IMR-90 (cell line): Measurements from ENCODE around the gene ADGRG1. TPM values are rescaled to one million over a fixed set of nuclear protein-coding genes. Genes with fewer than 3 reads are reported as not detected.

Source experiments
- ATAC-seq: fragments of 200-7000 bp; cut with Tn5 transposase; 2 replicates; pipeline ENCODE4 v1.9.1; 2020; ENCODE audit warnings: low read depth, mild to moderate bottlenecking, moderate library complexity
- BruUV-seq: library from RNA; stranded (reverse); fragments of 400-500 nt; replicated peaks from 2 replicates; lab custom pipeline; 2021; lab: Mats Ljungman, UMichigan
- CTCF ChIA-PET: fragments of 300-600 bp; formaldehyde crosslinking; extraction: SDS; loops from one replicate; lab custom pipeline; 2021; ENCODE audit warnings: antibody characterized with exemption; lab: Yijun Ruan, JAX
- POLR2A ChIA-PET: fragments of 300-600 bp; sonication (Branson Sonifier 250); formaldehyde crosslinking; loops from one replicate; lab custom pipeline; 2022; ENCODE audit warnings: antibody characterized with exemption; ENCODE audit not compliant: unreplicated experiment; lab: Charles Lee
- DNase-seq: peaks from one replicate; pipeline ENCODE4 v3.0.0; 2013
- H2AFZ ChIP-seq: replicated peaks from 2 replicates; pipeline ENCODE3; 2013; ENCODE audit warnings: low read length, mild to moderate bottlenecking; ENCODE audit not compliant: poor library complexity
- H2AK5ac ChIP-seq: 2 replicates; pipeline ENCODE4 v1.6.1; 2013; ENCODE audit warnings: low read depth, low read length, inconsistent platforms
- H2AK9ac ChIP-seq: replicated peaks from 2 replicates; pipeline ENCODE3; 2013; ENCODE audit warnings: mild to moderate bottlenecking, low read depth, low read length, moderate library complexity; ENCODE audit not compliant: poor library complexity
- H2BK120ac ChIP-seq: 2 replicates; pipeline ENCODE4 v1.6.1; 2013; ENCODE audit warnings: low read depth, low read length, inconsistent platforms
- H2BK15ac ChIP-seq: 3 replicates; pipeline ENCODE4 v1.6.1; 2013; ENCODE audit warnings: low read depth, low read length, inconsistent platforms
- H2BK20ac ChIP-seq: 2 replicates; pipeline ENCODE4 v1.6.1; 2013; ENCODE audit warnings: low read depth, mild to moderate bottlenecking, inconsistent platforms, low read length, moderate library complexity
- H2BK5ac ChIP-seq: 2 replicates; pipeline ENCODE4 v1.6.1; 2013; ENCODE audit warnings: mild to moderate bottlenecking, low read depth, low read length, inconsistent platforms; ENCODE audit not compliant: poor library complexity, severe bottlenecking
- H3K14ac ChIP-seq: replicated peaks from 2 replicates; pipeline ENCODE4 v1.6.1; 2013; ENCODE audit warnings: low read depth, low read length, inconsistent platforms
- H3K18ac ChIP-seq: 2 replicates; pipeline ENCODE4 v1.6.1; 2013; ENCODE audit warnings: low read depth, low read length, control low read depth
- H3K23ac ChIP-seq: 2 replicates; pipeline ENCODE4 v1.6.1; 2013; ENCODE audit warnings: low read depth, low read length, inconsistent platforms
- H3K27ac ChIP-seq: 2 replicates; pipeline ENCODE4 v1.5.1; 2013; ENCODE audit warnings: mild to moderate bottlenecking, control low read depth, low read length; ENCODE audit not compliant: insufficient read depth
- H3K27me3 ChIP-seq: 2 replicates; pipeline ENCODE4 v1.6.1; 2013; ENCODE audit warnings: low read length; ENCODE audit not compliant: control insufficient read depth, insufficient read depth
- H3K36me3 ChIP-seq: 2 replicates; pipeline ENCODE4 v1.6.1; 2013; ENCODE audit warnings: low read length, mixed read lengths; ENCODE audit not compliant: control insufficient read depth, insufficient read depth
- H3K4ac ChIP-seq: 2 replicates; pipeline ENCODE4 v1.6.1; 2013; ENCODE audit warnings: low read depth, low read length, inconsistent platforms
- H3K4me1 ChIP-seq: 2 replicates; pipeline ENCODE4 v1.6.1; 2013; ENCODE audit warnings: low read length, mixed read lengths; ENCODE audit not compliant: control insufficient read depth, insufficient read depth
- H3K4me2 ChIP-seq: 2 replicates; pipeline ENCODE4 v1.6.1; 2013; ENCODE audit warnings: low read depth, mild to moderate bottlenecking, control low read depth, low read length, moderate library complexity
- H3K4me3 ChIP-seq: 2 replicates; pipeline ENCODE4 v1.5.1; 2013; ENCODE audit warnings: low read depth, mild to moderate bottlenecking, control low read depth, low read length, moderate library complexity; ENCODE audit not compliant: insufficient read depth
- H3K56ac ChIP-seq: 2 replicates; pipeline ENCODE4 v1.6.1; 2013; ENCODE audit warnings: low read length, inconsistent platforms; ENCODE audit not compliant: insufficient read depth; ENCODE audit errors: extremely low read depth
- H3K79me1 ChIP-seq, 2 experiments: 2 replicates each; pipeline ENCODE4 v1.6.1; 2013; ENCODE audit warnings: low read length in 2 of 2, inconsistent platforms in 1 of 2, low read depth in 1 of 2
- H3K9ac ChIP-seq: 2 replicates; pipeline ENCODE4 v1.6.1; 2013; ENCODE audit warnings: low read depth, low read length, control low read depth
- H3K9me1 ChIP-seq: 2 replicates; pipeline ENCODE4 v1.6.1; 2013; ENCODE audit warnings: low read length, inconsistent platforms; ENCODE audit not compliant: insufficient read depth
- H3K9me3 ChIP-seq: 2 replicates; pipeline ENCODE4 v1.6.1; 2013; ENCODE audit warnings: low read length; ENCODE audit not compliant: control insufficient read depth, insufficient read depth
- H4K20me1 ChIP-seq: 2 replicates; pipeline ENCODE4 v1.6.1; 2013; ENCODE audit warnings: low read length, inconsistent platforms; ENCODE audit not compliant: insufficient read depth
- H4K5ac ChIP-seq: 2 replicates; pipeline ENCODE4 v1.6.1; 2013; ENCODE audit warnings: mild to moderate bottlenecking, low read depth, low read length, control low read depth
- H4K8ac ChIP-seq, 2 experiments: 2 replicates each; pipeline ENCODE4 v1.6.1; 2013; ENCODE audit warnings: low read depth in 2 of 2, low read length in 2 of 2, control low read depth in 1 of 2, inconsistent platforms in 1 of 2
- H4K91ac ChIP-seq: 2 replicates; pipeline ENCODE4 v1.6.1; 2013; ENCODE audit warnings: low read depth, low read length, inconsistent platforms; ENCODE audit not compliant: insufficient read depth
- BHLHE40 ChIP-seq: fragments of 150-350 bp; IDR thresholded peaks from 2 replicates; pipeline ENCODE4 v1.6.1; 2016; ENCODE audit warnings: mild to moderate bottlenecking, low read depth, low read length
- CEBPB ChIP-seq: IDR thresholded peaks from 2 replicates; pipeline ENCODE4 v1.6.1; 2012; ENCODE audit warnings: low read depth, low read length, improper control_type of control experiment
- CHD1 ChIP-seq: IDR thresholded peaks from 2 replicates; pipeline ENCODE4 v1.6.1; 2012; ENCODE audit warnings: low read depth, low read length, improper control_type of control experiment
- FOS ChIP-seq: fragments of 150-350 bp; IDR thresholded peaks from 2 replicates; pipeline ENCODE4 v1.6.1; 2016; ENCODE audit warnings: low read depth, low read length
- MAFK ChIP-seq: IDR thresholded peaks from 2 replicates; pipeline ENCODE4 v1.6.1; 2012; ENCODE audit warnings: low read depth, low read length, improper control_type of control experiment
- MXI1 ChIP-seq: IDR thresholded peaks from 2 replicates; pipeline ENCODE4 v1.6.1; 2012; ENCODE audit warnings: low read depth, mild to moderate bottlenecking, low read length, moderate library complexity, borderline replicate concordance
- NFE2L2 ChIP-seq: fragments of 150-350 bp; IDR thresholded peaks from 2 replicates; pipeline ENCODE4 v1.6.1; 2016; ENCODE audit warnings: low read depth, mild to moderate bottlenecking, low read length
- RAD21 ChIP-seq: IDR thresholded peaks from 2 replicates; pipeline ENCODE4 v1.6.1; 2012; ENCODE audit warnings: low read length, improper control_type of control experiment
- RCOR1 ChIP-seq: IDR thresholded peaks from 2 replicates; pipeline ENCODE4 v1.6.1; 2012; ENCODE audit warnings: mild to moderate bottlenecking, low read length, improper control_type of control experiment; ENCODE audit not compliant: insufficient replicate concordance
- RFX5 ChIP-seq: IDR thresholded peaks from 2 replicates; pipeline ENCODE4 v1.8.0; 2012; ENCODE audit warnings: low read depth, mild to moderate bottlenecking, low read length, moderate library complexity
- SMC3 ChIP-seq: fragments of 150-350 bp; IDR thresholded peaks from 2 replicates; pipeline ENCODE4 v1.6.1; 2016; ENCODE audit warnings: low read depth, mild to moderate bottlenecking, antibody characterized with exemption, low read length, moderate library complexity
- WGBS, 2 experiments: methylation state at CpG; one replicate each; pipeline versions ENCODE4 v1.1.5 to v1.1.7; 2013; ENCODE audit warnings: missing lambda C conversion rate in 2 of 2; ENCODE audit not compliant: insufficient read length in 1 of 2; ENCODE audit errors: extremely low coverage in 2 of 2; 5-methylcytosine and 5-hydroxymethylcytosine counted together
- dilution Hi-C: fragments of 300-500 bp; cut with HindIII; formaldehyde crosslinking; loops from one replicate; pipeline ENCODE4 v1.14.3; 2018; ENCODE audit warnings: low sequenced_read_pairs; ENCODE audit not compliant: unreplicated experiment
- in situ Hi-C: fragments of 300-500 bp; cut with MboI; formaldehyde crosslinking; loops from 3 replicates; pipeline ENCODE4 v1.14.3; 2019; ENCODE audit warnings: low sequenced_read_pairs, inconsistent platforms, mixed read lengths
- intact Hi-C: fragments of 100-400 bp; cut with micrococcal nuclease; formaldehyde crosslinking; loops from 2 replicates; pipeline ENCODE4 v1.10.0; 2022
- polyA plus RNA-seq, 3 experiments: library from polyadenylated mRNA; depleted of rRNA; stranded (reverse); fragments of >200 nt; gene quantifications; 2 replicates each; pipeline ENCODE4 v1.2.3, GENCODE V29; 2012; ENCODE audit warnings: low replicate concordance in 1 of 3
- total RNA-seq: library from RNA; depleted of rRNA; stranded (reverse); fragments of >200 nt; gene quantifications from 2 replicates; pipeline ENCODE4 v1.2.3, GENCODE V29; 2012
- TF ChIP-seq, protein P1 (sequence below): fragments of 150-350 bp; IDR thresholded peaks from 2 replicates; pipeline ENCODE4 v1.6.1; 2017; ENCODE audit warnings: mild to moderate bottlenecking, antibody characterized with exemption, low read length, low read depth
- TF ChIP-seq, protein P2 (sequence below): fragments of 150-350 bp; IDR thresholded peaks from 2 replicates; pipeline ENCODE4 v1.6.1; 2016; ENCODE audit warnings: low read depth, mild to moderate bottlenecking, low read length, moderate library complexity, borderline replicate concordance

ADGRG1 gene
- total and polyA plus RNA-seq, 2 of the 4 experiments (the other 2 are of a cell fraction), result 0.90 to 8.4 TPM

DNA sequence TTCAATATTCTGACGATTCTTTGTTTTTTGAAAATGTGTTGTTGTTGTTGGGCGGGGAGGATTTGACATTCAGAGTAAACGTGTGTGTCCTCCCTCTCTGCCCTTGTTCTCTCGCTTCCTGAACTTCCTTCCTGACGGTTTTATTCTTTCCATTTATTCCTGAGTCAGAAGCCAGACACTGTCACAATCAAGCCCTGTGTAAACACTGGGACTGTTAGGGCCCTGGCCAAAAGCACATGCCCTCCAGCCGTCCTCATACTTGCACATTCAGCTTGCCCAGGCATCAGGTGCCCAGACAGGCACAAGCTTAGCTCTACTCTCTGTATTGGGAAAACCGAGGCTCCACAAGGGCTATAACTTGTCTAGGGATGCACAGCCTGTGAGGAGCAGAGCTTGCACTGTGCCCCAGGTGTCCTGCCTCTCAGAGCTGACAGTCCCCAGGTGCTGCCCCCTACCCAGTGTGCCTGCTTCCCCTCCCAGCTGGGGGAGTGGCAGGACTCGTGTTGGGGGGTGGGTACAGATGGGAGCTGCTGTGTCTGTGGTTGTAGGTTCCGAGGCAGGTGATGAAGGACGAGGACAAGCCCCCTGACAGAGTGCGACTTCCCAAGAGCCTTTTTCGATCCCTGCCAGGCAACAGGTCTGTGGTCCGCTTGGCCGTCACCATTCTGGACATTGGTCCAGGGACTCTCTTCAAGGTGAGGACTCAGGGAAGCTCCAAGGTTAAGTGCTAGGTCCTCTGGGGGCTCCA lies 49.4 kb downstream of the ADGRG1 start:
- no peaks in the 10 kb centered on the region for H4K20me1 ChIP-seq

More for the DNA sequence above, 49.4 kb downstream of the ADGRG1 start:
- CTCF ChIA-PET, result no interaction called here
- no TSS peak for BruUV-seq
- Histone ChIP-seq H3K27ac (no peak overlapping the region), H4K8ac (no peak overlapping the region), H3K27me3 (peaks cover 70% of the 10 kb centered on the region), H4K91ac (no peak overlapping the region), H3K4me1 (no peaks in the 10 kb centered on the region), H3K79me1 (no peaks in the 10 kb centered on the region), H2BK15ac (no peak overlapping the region), H2AFZ (no peak overlapping the region), H2BK20ac (no peak overlapping the region), H4K5ac (no peak overlapping the region), H3K4me3 (no peak overlapping the region), H3K14ac (no peak overlapping the region), H3K36me3 (no peaks in the 10 kb centered on the region), H3K56ac (no peak overlapping the region), H3K18ac (no peak overlapping the region), H2BK5ac (no peak overlapping the region), H2AK9ac (no peak overlapping the region), H3K9ac (no peak overlapping the region), H2BK120ac (no peak overlapping the region), H3K9me1 (no peaks in the 10 kb centered on the region; the same call in 1 of the 2 replicates), H2AK5ac (no peak overlapping the region), H3K9me3 (no peaks in the 10 kb centered on the region), H3K4ac (no peak overlapping the region), H3K4me2 (no peak overlapping the region), H3K23ac (no peak overlapping the region)
- TF ChIP-seq, protein P1, sequence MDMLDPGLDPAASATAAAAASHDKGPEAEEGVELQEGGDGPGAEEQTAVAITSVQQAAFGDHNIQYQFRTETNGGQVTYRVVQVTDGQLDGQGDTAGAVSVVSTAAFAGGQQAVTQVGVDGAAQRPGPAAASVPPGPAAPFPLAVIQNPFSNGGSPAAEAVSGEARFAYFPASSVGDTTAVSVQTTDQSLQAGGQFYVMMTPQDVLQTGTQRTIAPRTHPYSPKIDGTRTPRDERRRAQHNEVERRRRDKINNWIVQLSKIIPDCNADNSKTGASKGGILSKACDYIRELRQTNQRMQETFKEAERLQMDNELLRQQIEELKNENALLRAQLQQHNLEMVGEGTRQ, result no peak
- TF ChIP-seq MAFK (no peak), CHD1 (no peak), RFX5 (no peak), MXI1 (no peak), NFE2L2 (no peak), CEBPB (no peak), BHLHE40 (no peak), RCOR1 (no peak), SMC3 (no peak), RAD21 (no peak), FOS (no peak)
- TF ChIP-seq, protein P2, sequence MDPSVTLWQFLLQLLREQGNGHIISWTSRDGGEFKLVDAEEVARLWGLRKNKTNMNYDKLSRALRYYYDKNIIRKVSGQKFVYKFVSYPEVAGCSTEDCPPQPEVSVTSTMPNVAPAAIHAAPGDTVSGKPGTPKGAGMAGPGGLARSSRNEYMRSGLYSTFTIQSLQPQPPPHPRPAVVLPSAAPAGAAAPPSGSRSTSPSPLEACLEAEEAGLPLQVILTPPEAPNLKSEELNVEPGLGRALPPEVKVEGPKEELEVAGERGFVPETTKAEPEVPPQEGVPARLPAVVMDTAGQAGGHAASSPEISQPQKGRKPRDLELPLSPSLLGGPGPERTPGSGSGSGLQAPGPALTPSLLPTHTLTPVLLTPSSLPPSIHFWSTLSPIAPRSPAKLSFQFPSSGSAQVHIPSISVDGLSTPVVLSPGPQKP, result no peak
- intact Hi-C loops (no loop called here), dilution Hi-C loops (no loop called here), in situ Hi-C loops (no loop called here)
- POLR2A ChIA-PET, result no interaction called here
- WGBS, 2 experiments, result 42% methylated on average over 10 of the region's 14 CpGs; no CpG with 5 or more reads in 1 of the 2 experiments
- DNase-seq (no peak), ATAC-seq (no peak)
